Right lobe of liver (tissue), 4 donors: ENCODE data around the gene PCYOX1L.

Source experiments
- CTCF ChIP-seq, 4 donors: fragments of 200-600 bp in 3 of 4; fragments of 450-650 bp in 1 of 4; IDR thresholded peaks; one replicate each; pipeline versions ENCODE4 v1.5.1 to v1.8.0; 2016 to 2022; ENCODE audit warnings: antibody characterized with exemption in 4 of 4, mild to moderate bottlenecking in 2 of 4
- POLR2A ChIP-seq: fragments of 450-650 bp; IDR thresholded peaks from one replicate; pipeline ENCODE4 v1.6.1; 2017; ENCODE audit warnings: antibody characterized with exemption, mild to moderate bottlenecking
- donor health status: DM: no; HTN: no; CAD: no.
- donor health status: DM: no; HTN: no; CAD: no.
- donor health status: DM: no; HTN: yes; CAD: no.

DNA sequence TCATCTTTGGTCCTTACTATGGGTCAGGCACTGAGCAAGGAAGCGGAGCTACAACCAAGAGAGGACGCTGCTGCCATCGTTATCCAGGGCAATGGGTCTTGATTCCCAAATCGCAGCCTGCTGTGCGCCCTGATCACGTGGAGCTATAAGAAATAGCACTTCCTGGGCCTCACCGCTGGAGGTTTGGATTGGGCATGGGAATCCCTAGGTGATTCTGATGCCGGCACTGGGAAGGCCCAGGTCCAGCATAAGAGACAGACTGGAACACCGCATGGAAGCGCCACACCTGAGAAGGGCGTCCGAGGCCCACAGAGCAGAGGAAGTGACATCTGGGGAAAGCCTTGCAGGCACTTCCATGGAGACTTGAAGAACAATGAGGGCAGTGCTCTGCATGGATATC lies 18.3 kb downstream of the PCYOX1L start:
- TF ChIP-seq POLR2A (no peak), CTCF (IDR thresholded peaks at IDR 0.05) (no peak)
